HT1080 (cell line): ENCODE measurements around the gene TBC1D14. TPM values are rescaled to one million over a fixed set of nuclear protein-coding genes. Genes with fewer than 3 reads are reported as not detected.

ENCODE experiments used
- DNase-seq: peaks from one replicate; pipeline ENCODE4 v3.0.0-alpha.2; 2015; ENCODE audit warnings: low read depth
- total RNA-seq: library from RNA; depleted of rRNA; stranded (reverse); fragments of >200 nt; shearing (Covaris generic); gene quantifications from 2 replicates; pipeline ENCODE4 v1.2.3, GENCODE V29; 2014

The TBC1D14 gene
- total RNA-seq, 1 experiment from 2014 or later = 50.6 TPM

DNA sequence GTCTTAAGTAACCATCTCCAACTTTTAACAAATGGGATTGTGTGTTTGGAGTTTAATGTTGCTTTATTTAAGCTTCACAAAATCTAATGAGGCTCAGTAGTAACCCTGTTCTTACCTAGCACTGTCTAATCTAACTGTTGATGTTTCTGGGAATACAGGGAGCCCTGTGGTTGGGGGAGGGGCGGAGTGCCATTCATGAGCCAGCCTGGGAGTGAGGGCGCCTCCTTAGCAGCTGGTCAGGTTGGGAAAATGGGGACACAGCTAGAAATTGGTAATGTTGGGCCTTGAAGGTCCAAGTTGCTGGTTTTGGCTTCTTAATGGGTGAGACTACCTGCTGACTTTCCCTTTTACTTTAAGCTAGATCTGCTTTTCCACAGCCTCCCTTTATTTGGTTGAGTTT is 110.7 kb downstream of the TBC1D14 start:
- no peak for DNase-seq

GRCh38 chr4:7020856-7021255 is 111.2 kb downstream of the TBC1D14 start:
- no peak for DNase-seq

GRCh38 chr4:7021355-7021754 is 111.7 kb downstream of the TBC1D14 start:
- no peak for DNase-seq

DNA sequence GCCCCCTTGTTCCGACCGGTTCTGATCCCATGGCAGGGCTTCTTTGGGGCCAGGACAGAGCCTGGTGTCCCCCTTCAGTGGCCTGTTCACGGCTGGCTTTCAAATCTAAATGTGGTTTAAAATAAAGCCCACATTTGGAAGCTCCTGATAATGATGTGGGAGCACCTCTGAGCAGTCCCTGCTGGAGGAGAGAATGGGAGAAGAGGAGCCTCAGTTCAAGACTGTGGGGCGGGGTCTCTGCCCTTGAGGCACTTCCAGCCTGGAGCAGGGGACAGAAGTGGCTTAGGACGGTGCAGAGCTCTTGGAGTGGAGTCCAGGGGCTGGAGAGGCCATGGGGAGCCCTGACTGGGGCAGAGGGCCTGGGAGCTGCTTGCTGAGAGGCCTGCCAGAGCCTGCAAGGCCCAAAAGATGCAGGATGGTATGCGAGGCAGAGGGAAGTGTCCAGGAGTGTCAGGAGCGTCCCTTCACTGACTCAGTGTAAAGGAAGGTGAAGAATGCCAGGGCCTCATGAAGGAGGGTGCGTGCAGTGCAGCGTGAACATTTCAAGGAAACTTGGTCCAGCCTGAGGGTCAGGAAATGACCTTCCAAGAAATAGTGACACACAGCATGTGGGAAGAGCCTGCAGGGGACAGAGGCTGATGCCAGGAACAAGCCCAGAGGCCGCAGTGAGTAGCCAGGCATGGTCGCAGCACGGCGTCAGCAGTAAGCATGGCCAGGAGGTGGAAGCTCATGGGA is 112.5 kb downstream of the TBC1D14 start:
- peak; percentile 82 for DNase-seq

DNA sequence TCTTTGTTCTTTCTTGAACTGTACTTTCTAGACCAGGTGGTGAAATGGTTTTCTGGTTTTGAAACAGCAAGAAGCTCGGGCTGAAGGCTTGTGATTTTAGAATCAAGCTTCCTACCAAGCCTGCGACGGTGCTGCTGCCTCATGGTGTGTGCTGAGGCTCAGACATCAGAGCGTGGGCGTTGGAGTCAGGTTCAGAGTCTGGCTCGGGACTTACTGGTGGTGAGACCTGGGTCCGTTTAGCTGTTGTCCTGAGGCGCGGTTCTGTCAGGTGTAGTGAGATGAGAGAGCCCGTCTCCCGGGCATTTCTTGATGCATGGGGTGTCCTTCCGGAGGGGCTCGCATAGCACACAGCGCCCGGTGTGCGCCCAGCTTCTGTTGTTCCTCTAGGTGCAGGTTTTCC is 113.9 kb downstream of the TBC1D14 start:
- DNase-seq = no peak

DNA sequence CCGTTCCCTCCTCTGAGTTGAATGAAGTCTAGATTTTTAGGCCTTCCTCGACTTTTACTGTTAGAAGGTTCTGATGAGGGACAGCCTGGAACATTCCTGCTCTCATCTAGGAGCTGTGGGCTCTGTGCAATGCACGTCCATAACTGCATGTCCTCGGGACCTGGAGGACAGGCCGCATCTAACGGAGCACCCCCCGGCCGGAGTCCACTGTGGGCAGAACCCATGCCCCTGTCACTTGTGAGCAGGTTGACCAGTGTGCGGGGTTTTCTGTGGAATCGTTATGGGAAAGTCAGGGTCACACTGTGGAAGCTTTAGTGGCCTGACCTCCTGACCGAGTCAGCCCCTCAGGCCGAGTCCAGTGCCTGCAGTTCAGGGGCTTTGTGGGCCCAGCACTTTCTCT is 114.3 kb downstream of the TBC1D14 start:
- DNase-seq = no peak

- no peak for DNase-seq
Measured at GRCh38 chr4:7024336-7024890, 114.8 kb downstream of the TBC1D14 start.

- DNase-seq = no peak
Measured at GRCh38 chr4:7025040-7025602, 115.5 kb downstream of the TBC1D14 start.

- DNase-seq = no peak
Measured at GRCh38 chr4:7026107-7026506, 116.5 kb downstream of the TBC1D14 start.

- DNase-seq = no peak
Measured at GRCh38 chr4:7027284-7027683, 117.7 kb downstream of the TBC1D14 start.

GRCh38 chr4:7027913-7028312 is 118.3 kb downstream of the TBC1D14 start:
- no peak for DNase-seq

DNA sequence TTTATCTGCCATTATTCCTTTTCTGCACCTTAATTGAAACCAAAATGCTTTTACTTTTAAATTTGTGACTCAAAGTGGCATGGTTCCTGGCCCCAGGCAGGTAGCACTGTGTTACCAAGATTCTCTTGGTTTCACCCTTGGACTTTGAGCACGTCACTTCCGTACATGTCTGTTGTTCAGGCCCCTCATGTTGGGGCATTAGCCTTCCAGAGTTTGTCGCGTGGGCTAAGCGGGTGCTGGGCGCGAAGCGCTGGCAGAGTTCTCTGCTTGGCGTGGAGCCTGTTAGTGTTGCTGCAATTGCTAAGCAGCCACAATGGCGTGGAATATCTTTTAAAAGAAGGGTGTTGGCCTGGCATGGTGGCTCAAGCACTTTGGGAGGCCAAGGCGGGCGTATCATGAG is 119.6 kb downstream of the TBC1D14 start:
- no peak for DNase-seq

- no peak for DNase-seq
Measured at GRCh38 chr4:7029921-7030320, 120.3 kb downstream of the TBC1D14 start.

- no peak for DNase-seq
Measured at GRCh38 chr4:7030856-7031255, 121.2 kb downstream of the TBC1D14 start.

DNA sequence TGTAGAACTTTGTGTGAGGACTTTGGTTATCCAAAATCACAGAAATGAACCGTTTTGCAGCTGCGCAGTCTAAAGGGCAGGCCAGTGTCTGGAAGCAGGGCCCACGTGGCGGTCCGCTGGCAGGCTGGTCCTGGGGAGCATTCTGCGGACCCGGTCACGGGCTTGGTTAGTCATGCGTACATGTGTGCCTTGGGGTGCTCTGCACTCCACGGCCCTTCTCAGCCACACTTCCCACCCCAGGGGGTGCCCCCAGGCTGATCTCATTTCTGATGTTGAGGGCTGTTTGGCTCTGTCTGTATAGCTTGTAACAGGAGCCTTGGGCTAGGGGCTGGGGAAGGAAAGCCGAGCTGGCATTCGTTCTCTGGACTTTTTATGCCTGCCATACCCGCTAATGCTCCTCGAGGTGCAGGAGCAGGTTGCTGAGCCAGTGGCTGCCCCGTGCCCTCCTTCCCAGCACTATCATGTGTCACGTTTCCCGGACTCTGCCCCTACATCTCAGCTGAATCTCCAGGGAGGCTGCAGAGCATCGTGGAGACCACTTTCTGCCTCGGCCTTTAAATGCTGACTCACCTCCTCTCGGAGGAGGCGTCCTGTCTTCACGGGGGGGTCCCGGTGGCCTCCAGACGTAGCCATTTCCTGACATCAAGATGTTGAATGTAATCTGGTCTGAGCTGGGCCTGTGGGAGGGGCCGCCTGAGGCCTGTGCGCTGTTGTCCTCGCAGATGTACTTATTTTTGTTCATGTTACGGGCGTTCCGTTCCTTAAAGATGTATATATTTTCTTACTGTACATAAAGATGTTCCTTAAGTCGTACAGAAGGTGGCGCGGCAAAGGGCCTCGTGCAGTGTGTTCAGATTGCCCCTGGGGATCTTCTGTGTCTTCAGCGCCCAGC is 122.2 kb downstream of the TBC1D14 start:
- DNase-seq = no peak

DNA sequence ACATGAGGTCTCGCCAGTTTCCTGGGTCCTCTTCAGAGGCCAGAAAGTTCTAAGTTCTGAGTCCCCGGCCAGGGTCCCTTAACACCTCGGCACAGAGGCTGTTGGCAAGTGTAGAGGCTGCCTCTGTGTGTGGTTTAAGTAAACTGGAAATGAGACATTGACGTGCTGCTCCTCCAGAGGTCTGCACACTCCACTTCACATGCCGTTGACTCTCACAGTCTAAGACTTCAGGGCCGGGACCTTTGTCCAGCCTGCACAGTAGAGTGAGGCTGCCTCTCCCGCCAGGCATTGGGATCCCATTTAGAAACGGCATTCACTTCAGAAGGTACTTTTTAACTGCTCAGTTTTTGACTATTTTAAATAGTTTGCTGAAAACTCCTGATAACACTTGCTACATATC is 123.0 kb downstream of the TBC1D14 start:
- no peak for DNase-seq

- peak; percentile 58 for DNase-seq
Measured at GRCh38 chr4:7034262-7035081, 124.8 kb downstream of the TBC1D14 start.

- DNase-seq = no peak
Measured at GRCh38 chr4:7037425-7037824, 127.8 kb downstream of the TBC1D14 start.

DNA sequence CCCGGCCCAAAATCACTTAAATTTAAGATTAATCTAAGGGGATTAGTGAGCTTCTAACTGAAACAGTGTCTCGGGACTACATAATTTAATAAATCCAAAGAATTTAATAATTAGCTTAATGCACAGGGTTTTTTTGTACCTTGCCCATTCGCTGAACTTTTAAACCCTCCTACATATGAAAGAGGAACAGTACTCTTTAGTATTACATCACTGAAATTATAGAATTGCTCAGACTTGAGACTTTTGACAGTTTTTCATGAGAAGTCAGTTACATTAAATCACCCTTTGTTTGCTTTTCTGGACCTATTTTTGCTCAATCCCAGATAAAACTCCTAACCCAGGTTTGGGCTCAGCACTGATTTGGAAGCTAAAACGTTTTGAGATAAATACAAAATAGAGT is 131.1 kb downstream of the TBC1D14 start:
- no peak for DNase-seq

DNA sequence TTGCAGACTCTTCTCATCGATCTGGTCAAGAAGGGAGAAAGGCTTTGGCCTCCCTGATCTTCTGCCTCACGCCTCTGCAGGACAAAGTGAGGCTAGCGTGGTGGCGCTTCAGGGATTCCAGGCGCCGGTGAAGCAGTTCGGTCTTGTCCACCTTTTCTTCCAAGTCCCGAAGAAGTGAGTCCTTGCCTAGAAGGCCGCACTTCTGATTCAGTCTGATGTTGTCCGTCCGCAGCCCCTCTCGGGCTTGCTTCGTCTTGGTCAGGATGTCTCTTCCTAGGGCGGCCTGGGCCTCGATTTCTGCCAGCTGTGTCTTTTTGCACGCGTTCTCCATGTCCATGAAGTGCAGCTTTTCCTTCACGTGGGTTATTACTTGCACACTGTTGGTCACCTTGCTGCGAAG is 131.6 kb downstream of the TBC1D14 start:
- no peak for DNase-seq
